ENCODE measurements around the gene KAZN.

The KAZN gene

GRCh38 chr1:14828665-14829064 lies 230.2 kb downstream of the KAZN start:
- Mint-ChIP-seq H3K4me1 (no peaks in the 10 kb centered on the region), H3K27ac (no peak overlapping the region), H3K27me3 (peaks cover 10% of the 10 kb centered on the region), H3K36me3 (no peaks in the 10 kb centered on the region), H3K9me3 (no peaks in the 10 kb centered on the region), H3K4me3 (no peak overlapping the region)
- ATAC-seq (ENCODE audit: low read depth) (no peak), DNase-seq (ENCODE audit: low spot score in 2 of 2) (no peak)

GRCh38 chr1:14835725-14836124 lies 237.2 kb downstream of the KAZN start:
- Mint-ChIP-seq H3K9me3 (peaks cover under 1% of the 10 kb centered on the region), H3K27ac (no peak overlapping the region)
- ATAC-seq (ENCODE audit: low read depth) = no peak

GRCh38 chr1:14836426-14837140 lies 238.1 kb downstream of the KAZN start:
- no peak overlapping the region for H3K27ac Mint-ChIP-seq
- no peak for DNase-seq (ENCODE audit: low spot score in 2 of 2)
- H3K27me3 Mint-ChIP-seq = peaks cover 19% of the 10 kb centered on the region
- H3K4me3 Mint-ChIP-seq = no peak overlapping the region
- no peaks in the 10 kb centered on the region for H3K4me1 Mint-ChIP-seq
- H3K36me3 Mint-ChIP-seq = no peaks in the 10 kb centered on the region
- peaks cover 2% of the 10 kb centered on the region for H3K9me3 Mint-ChIP-seq
- no peak for ATAC-seq (ENCODE audit: low read depth)

More at GRCh38 chr1:14835725-14836124, 237.2 kb downstream of the KAZN start:
- no peaks in the 10 kb centered on the region for H3K36me3 Mint-ChIP-seq
- H3K27me3 Mint-ChIP-seq = peaks cover 19% of the 10 kb centered on the region
- H3K4me1 Mint-ChIP-seq = no peaks in the 10 kb centered on the region
- H3K4me3 Mint-ChIP-seq = no peak overlapping the region
- no peak for DNase-seq (ENCODE audit: low spot score in 2 of 2)

- H3K27me3 Mint-ChIP-seq = peaks cover 32% of the 10 kb centered on the region
These were observed 241.9 kb downstream of the KAZN start for GRCh38 chr1:14840374-14840773.

GRCh38 chr1:14841456-14841855 lies 243.0 kb downstream of the KAZN start:
- Mint-ChIP-seq H3K36me3 (peaks cover 9% of the 10 kb centered on the region), H3K9me3 (peaks cover 20% of the 10 kb centered on the region), H3K27ac (no peak overlapping the region), H3K27me3 (peaks cover 32% of the 10 kb centered on the region), H3K4me1 (peaks cover 3% of the 10 kb centered on the region), H3K4me3 (no peak overlapping the region)
- DNase-seq (ENCODE audit: low spot score in 2 of 2) = no peak
- no peak for ATAC-seq (ENCODE audit: low read depth)

More at GRCh38 chr1:14840374-14840773, 241.9 kb downstream of the KAZN start:
- Mint-ChIP-seq H3K36me3 (peaks cover 9% of the 10 kb centered on the region), H3K9me3 (peaks cover 20% of the 10 kb centered on the region), H3K4me1 (peaks cover 3% of the 10 kb centered on the region), H3K27ac (no peak overlapping the region), H3K4me3 (no peak overlapping the region)
- DNase-seq (ENCODE audit: low spot score in 2 of 2) (no peak), ATAC-seq (ENCODE audit: low read depth) (no peak)

GRCh38 chr1:14841951-14842350 lies 243.5 kb downstream of the KAZN start:
- peaks cover 3% of the 10 kb centered on the region for H3K4me1 Mint-ChIP-seq
- ATAC-seq (ENCODE audit: low read depth) (no peak), DNase-seq (ENCODE audit: low spot score in 2 of 2) (no peak)
- peaks cover 20% of the 10 kb centered on the region for H3K9me3 Mint-ChIP-seq
- H3K4me3 Mint-ChIP-seq = no peak overlapping the region
- peaks cover 32% of the 10 kb centered on the region for H3K27me3 Mint-ChIP-seq
- H3K27ac Mint-ChIP-seq = no peak overlapping the region
- H3K36me3 Mint-ChIP-seq = peaks cover 9% of the 10 kb centered on the region

GRCh38 chr1:14842361-14842760 lies 243.9 kb downstream of the KAZN start:
- Mint-ChIP-seq H3K27me3 (peaks cover 30% of the 10 kb centered on the region), H3K9me3 (peaks cover 20% of the 10 kb centered on the region), H3K36me3 (peaks cover 9% of the 10 kb centered on the region), H3K4me3 (no peak overlapping the region), H3K4me1 (peaks cover 3% of the 10 kb centered on the region), H3K27ac (no peak overlapping the region)
- ATAC-seq (ENCODE audit: low read depth) = no peak
- no peak for DNase-seq (ENCODE audit: low spot score in 2 of 2)

- no peak overlapping the region for H3K27ac Mint-ChIP-seq
- peaks cover 20% of the 10 kb centered on the region for H3K9me3 Mint-ChIP-seq
- H3K4me3 Mint-ChIP-seq = no peak overlapping the region
- peaks cover 30% of the 10 kb centered on the region for H3K27me3 Mint-ChIP-seq
- ATAC-seq (ENCODE audit: low read depth) (no peak), DNase-seq (ENCODE audit: low spot score in 2 of 2) (no peak)
- peaks cover 3% of the 10 kb centered on the region for H3K4me1 Mint-ChIP-seq
- H3K36me3 Mint-ChIP-seq = peaks cover 9% of the 10 kb centered on the region
These were observed 244.4 kb downstream of the KAZN start for GRCh38 chr1:14842891-14843290.

- Mint-ChIP-seq H3K36me3 (peaks cover 9% of the 10 kb centered on the region), H3K9me3 (peaks cover 20% of the 10 kb centered on the region), H3K27ac (no peak overlapping the region), H3K4me3 (no peak overlapping the region), H3K27me3 (peaks cover 27% of the 10 kb centered on the region), H3K4me1 (peaks cover 3% of the 10 kb centered on the region)
- DNase-seq (ENCODE audit: low spot score in 2 of 2) = no peak
- no peak for ATAC-seq (ENCODE audit: low read depth)
These were observed 245.0 kb downstream of the KAZN start for GRCh38 chr1:14843525-14843924.

- ATAC-seq (ENCODE audit: low read depth) (no peak), DNase-seq (ENCODE audit: low spot score in 2 of 2) (no peak)
- H3K27me3 Mint-ChIP-seq = peaks cover 24% of the 10 kb centered on the region
- H3K36me3 Mint-ChIP-seq = peaks cover 9% of the 10 kb centered on the region
- H3K9me3 Mint-ChIP-seq = peaks cover 20% of the 10 kb centered on the region
- H3K27ac Mint-ChIP-seq = no peak overlapping the region
- H3K4me1 Mint-ChIP-seq = peaks cover 3% of the 10 kb centered on the region
- no peak overlapping the region for H3K4me3 Mint-ChIP-seq
These were observed 245.9 kb downstream of the KAZN start for GRCh38 chr1:14844356-14844755.

- Mint-ChIP-seq H3K4me3 (no peak overlapping the region), H3K36me3 (peaks cover 9% of the 10 kb centered on the region), H3K27me3 (peaks cover 19% of the 10 kb centered on the region), H3K9me3 (peaks cover 20% of the 10 kb centered on the region), H3K27ac (no peak overlapping the region), H3K4me1 (peaks cover 3% of the 10 kb centered on the region)
- DNase-seq (ENCODE audit: low spot score in 2 of 2) (no peak), ATAC-seq (ENCODE audit: low read depth) (no peak)
These were observed 246.6 kb downstream of the KAZN start for GRCh38 chr1:14844923-14845617.

GRCh38 chr1:14845851-14846250 lies 247.4 kb downstream of the KAZN start:
- H3K36me3 Mint-ChIP-seq = peaks cover 9% of the 10 kb centered on the region
- DNase-seq (ENCODE audit: low spot score in 2 of 2) (no peak), ATAC-seq (ENCODE audit: low read depth) (no peak)
- peaks cover 17% of the 10 kb centered on the region for H3K27me3 Mint-ChIP-seq
- H3K4me1 Mint-ChIP-seq = peaks cover 3% of the 10 kb centered on the region
- H3K27ac Mint-ChIP-seq = no peak overlapping the region
- no peak overlapping the region for H3K4me3 Mint-ChIP-seq
- H3K9me3 Mint-ChIP-seq = peaks cover 19% of the 10 kb centered on the region

- Mint-ChIP-seq H3K27ac (no peak overlapping the region), H3K36me3 (peaks cover 8% of the 10 kb centered on the region), H3K4me1 (peaks cover 3% of the 10 kb centered on the region), H3K9me3 (peaks cover 17% of the 10 kb centered on the region), H3K27me3 (peaks cover 17% of the 10 kb centered on the region), H3K4me3 (no peak overlapping the region)
- ATAC-seq (ENCODE audit: low read depth) (no peak), DNase-seq (ENCODE audit: low spot score in 2 of 2) (no peak)
These were observed 248.2 kb downstream of the KAZN start for GRCh38 chr1:14846688-14847087.

GRCh38 chr1:14848203-14848602 lies 249.7 kb downstream of the KAZN start:
- Mint-ChIP-seq H3K4me1 (peaks cover 3% of the 10 kb centered on the region), H3K36me3 (peaks cover 3% of the 10 kb centered on the region), H3K27me3 (peaks cover 10% of the 10 kb centered on the region), H3K9me3 (peaks cover 7% of the 10 kb centered on the region), H3K4me3 (no peak overlapping the region), H3K27ac (no peak overlapping the region)
- ATAC-seq (ENCODE audit: low read depth) = no peak
- DNase-seq (ENCODE audit: low spot score in 2 of 2) = no peak

Measured in memory B cell (primary cell).